ENCODE results near the gene TEX22.

- TF ChIP-seq CTCF (tag by site-specific recombination; IDR thresholded peaks at IDR 0.05) (no peak), ZNF24 (tag by site-specific recombination; IDR thresholded peaks at IDR 0.05) (no peak), SP2 (tag by site-specific recombination; IDR thresholded peaks at IDR 0.05) (no peak), ZNF19 (tag by site-specific recombination; IDR thresholded peaks at IDR 0.05; ENCODE audit: low read depth) (no peak), ZNF133 (tag by site-specific recombination; IDR thresholded peaks at IDR 0.05) (no peak), ZNF514 (tag by site-specific recombination; IDR thresholded peaks at IDR 0.05) (no peak), OSR2 (tag by site-specific recombination; IDR thresholded peaks at IDR 0.05) (no peak), ZNF302 (tag by site-specific recombination; IDR thresholded peaks at IDR 0.05; ENCODE audit: low read depth) (no peak), ZNF529 (tag by site-specific recombination; IDR thresholded peaks at IDR 0.05; ENCODE audit: insufficient replicate concordance) (no peak), PRDM4 (tag by site-specific recombination; IDR thresholded peaks at IDR 0.05) (no peak), ZNF513 (tag by site-specific recombination; IDR thresholded peaks at IDR 0.05) (no peak), ZNF280D (tag by site-specific recombination; IDR thresholded peaks at IDR 0.05) (no peak), ZNF335 (tag by site-specific recombination; conservative IDR thresholded peaks at IDR 0.05) (no peak), ZBTB7A (tag by site-specific recombination; IDR thresholded peaks at IDR 0.05; ENCODE audit: low read depth) (no peak)
Observed at GRCh38 chr14:105460616-105461015, 62.3 kb downstream of the TEX22 start.
